ENCODE results near the gene CRLF3.
"Not testable (repeated sequence)": the region's sequence is repeated elsewhere in the genome, so short reads cannot be mapped to it uniquely, and the experiment has no call there.

Gene CRLF3

GRCh38 chr17:30736371-30736770, 88.1 kb downstream of the CRLF3 start:
- DNase-seq (ENCODE audit: low read depth) = not testable (repeated sequence)

- DNase-seq (ENCODE audit: low read depth) = not testable (repeated sequence)
These were observed 88.8 kb downstream of the CRLF3 start for GRCh38 chr17:30735644-30736043.

GRCh38 chr17:30735206-30735605, 89.3 kb downstream of the CRLF3 start:
- DNase-seq (ENCODE audit: low read depth) = not testable (repeated sequence)

- DNase-seq (ENCODE audit: low read depth) = not testable (repeated sequence)
These were observed 90.3 kb downstream of the CRLF3 start for GRCh38 chr17:30734153-30734552.
